Skeletal muscle satellite cell (primary cell): ENCODE measurements around the gene DMRTB1.

Source experiments
- H3K27me3 ChIP-seq: 2 replicates; pipeline ENCODE4 v1.7.0; 2013; ENCODE audit warnings: low read length; ENCODE audit not compliant: control insufficient read depth, insufficient read depth
- H3K36me3 ChIP-seq: 2 replicates; pipeline ENCODE4 v1.7.0; 2013; ENCODE audit warnings: mild to moderate bottlenecking, control low read depth, low read length; ENCODE audit not compliant: insufficient read depth
- H3K4me1 ChIP-seq: 2 replicates; pipeline ENCODE4 v1.7.0; 2013; ENCODE audit warnings: low read length; ENCODE audit not compliant: control insufficient read depth, insufficient read depth
- H3K4me2 ChIP-seq: 2 replicates; pipeline ENCODE4 v1.7.0; 2013; ENCODE audit warnings: mild to moderate bottlenecking, low read length
- H3K4me3 ChIP-seq: 2 replicates; pipeline ENCODE4 v1.7.0; 2013; ENCODE audit warnings: low read length
- H3K9ac ChIP-seq: 2 replicates; pipeline ENCODE4 v1.7.0; 2013; ENCODE audit warnings: mild to moderate bottlenecking, low read depth, low read length, moderate library complexity
- H3K9me3 ChIP-seq: replicated peaks from 2 replicates; pipeline ENCODE4 v1.7.0; 2013; ENCODE audit warnings: mild to moderate bottlenecking, control low read depth, low read length

Gene DMRTB1

GRCh38 chr1:53482441-53483153, 23.4 kb downstream of the DMRTB1 start:
- no peak overlapping the region for H3K4me3 ChIP-seq
- H3K9ac ChIP-seq: no peak overlapping the region
- peaks cover 71% of the 10 kb centered on the region for H3K27me3 ChIP-seq
- peaks cover 4% of the 10 kb centered on the region for H3K4me1 ChIP-seq
- H3K9me3 ChIP-seq: no peaks in the 10 kb centered on the region
- H3K36me3 ChIP-seq: no peaks in the 10 kb centered on the region
- H3K4me2 ChIP-seq: no peak overlapping the region

GRCh38 chr1:53483170-53483569, 24.0 kb downstream of the DMRTB1 start:
- Histone ChIP-seq H3K36me3 (no peaks in the 10 kb centered on the region), H3K9ac (no peak overlapping the region), H3K9me3 (no peaks in the 10 kb centered on the region), H3K4me3 (no peak overlapping the region), H3K27me3 (peaks cover 72% of the 10 kb centered on the region), H3K4me2 (no peak overlapping the region), H3K4me1 (peaks cover 4% of the 10 kb centered on the region)

- Histone ChIP-seq H3K4me3 (no peak overlapping the region), H3K4me2 (no peak overlapping the region), H3K4me1 (peaks cover 4% of the 10 kb centered on the region), H3K9me3 (no peaks in the 10 kb centered on the region), H3K36me3 (no peaks in the 10 kb centered on the region), H3K27me3 (peaks cover 77% of the 10 kb centered on the region), H3K9ac (no peak overlapping the region)
Observed at GRCh38 chr1:53483656-53484055, 24.5 kb downstream of the DMRTB1 start.

GRCh38 chr1:53484705-53485477, 25.7 kb downstream of the DMRTB1 start:
- H3K4me1 ChIP-seq: peaks cover 4% of the 10 kb centered on the region
- H3K4me2 ChIP-seq: no peak overlapping the region
- peaks cover under 1% of the 10 kb centered on the region for H3K9me3 ChIP-seq
- H3K36me3 ChIP-seq: no peaks in the 10 kb centered on the region
- no peak overlapping the region for H3K4me3 ChIP-seq
- H3K9ac ChIP-seq: no peak overlapping the region
- H3K27me3 ChIP-seq: peaks cover 82% of the 10 kb centered on the region

- H3K9me3 ChIP-seq: peaks cover 3% of the 10 kb centered on the region
- peaks cover 4% of the 10 kb centered on the region for H3K4me1 ChIP-seq
- no peaks in the 10 kb centered on the region for H3K36me3 ChIP-seq
- no peak overlapping the region for H3K4me3 ChIP-seq
- peaks cover 80% of the 10 kb centered on the region for H3K27me3 ChIP-seq
- peak overlapping the region; percentile 57 for H3K4me2 ChIP-seq
- no peak overlapping the region for H3K9ac ChIP-seq
Observed at GRCh38 chr1:53485478-53486394, 26.5 kb downstream of the DMRTB1 start.

- no peak overlapping the region for H3K9ac ChIP-seq
- peaks cover 78% of the 10 kb centered on the region for H3K27me3 ChIP-seq
- no peaks in the 10 kb centered on the region for H3K36me3 ChIP-seq
- H3K4me2 ChIP-seq: no peak overlapping the region
- H3K4me3 ChIP-seq: no peak overlapping the region
- peaks cover 3% of the 10 kb centered on the region for H3K9me3 ChIP-seq
- peaks cover 4% of the 10 kb centered on the region for H3K4me1 ChIP-seq
Observed at GRCh38 chr1:53486395-53487026, 27.3 kb downstream of the DMRTB1 start.

- Histone ChIP-seq H3K4me1 (peaks cover 4% of the 10 kb centered on the region), H3K4me2 (no peak overlapping the region), H3K27me3 (peaks cover 58% of the 10 kb centered on the region), H3K9ac (no peak overlapping the region), H3K9me3 (peaks cover 3% of the 10 kb centered on the region), H3K36me3 (no peaks in the 10 kb centered on the region), H3K4me3 (no peak overlapping the region)
Observed at GRCh38 chr1:53490351-53490750, 31.2 kb downstream of the DMRTB1 start.

GRCh38 chr1:53495633-53496345, 36.6 kb downstream of the DMRTB1 start:
- Histone ChIP-seq H3K27me3 (peaks cover 43% of the 10 kb centered on the region), H3K9ac (no peak overlapping the region), H3K9me3 (no peaks in the 10 kb centered on the region), H3K4me2 (no peak overlapping the region), H3K36me3 (no peaks in the 10 kb centered on the region), H3K4me3 (no peak overlapping the region), H3K4me1 (peaks cover 13% of the 10 kb centered on the region)

- Histone ChIP-seq H3K4me2 (no peak overlapping the region), H3K36me3 (no peaks in the 10 kb centered on the region), H3K9ac (no peak overlapping the region), H3K4me3 (no peak overlapping the region), H3K4me1 (peaks cover 13% of the 10 kb centered on the region), H3K9me3 (no peaks in the 10 kb centered on the region), H3K27me3 (peaks cover 42% of the 10 kb centered on the region)
Observed at GRCh38 chr1:53498555-53499131, 39.4 kb downstream of the DMRTB1 start.
